ENCODE measurements around the gene DHRS3.

The DHRS3 gene

DNA sequence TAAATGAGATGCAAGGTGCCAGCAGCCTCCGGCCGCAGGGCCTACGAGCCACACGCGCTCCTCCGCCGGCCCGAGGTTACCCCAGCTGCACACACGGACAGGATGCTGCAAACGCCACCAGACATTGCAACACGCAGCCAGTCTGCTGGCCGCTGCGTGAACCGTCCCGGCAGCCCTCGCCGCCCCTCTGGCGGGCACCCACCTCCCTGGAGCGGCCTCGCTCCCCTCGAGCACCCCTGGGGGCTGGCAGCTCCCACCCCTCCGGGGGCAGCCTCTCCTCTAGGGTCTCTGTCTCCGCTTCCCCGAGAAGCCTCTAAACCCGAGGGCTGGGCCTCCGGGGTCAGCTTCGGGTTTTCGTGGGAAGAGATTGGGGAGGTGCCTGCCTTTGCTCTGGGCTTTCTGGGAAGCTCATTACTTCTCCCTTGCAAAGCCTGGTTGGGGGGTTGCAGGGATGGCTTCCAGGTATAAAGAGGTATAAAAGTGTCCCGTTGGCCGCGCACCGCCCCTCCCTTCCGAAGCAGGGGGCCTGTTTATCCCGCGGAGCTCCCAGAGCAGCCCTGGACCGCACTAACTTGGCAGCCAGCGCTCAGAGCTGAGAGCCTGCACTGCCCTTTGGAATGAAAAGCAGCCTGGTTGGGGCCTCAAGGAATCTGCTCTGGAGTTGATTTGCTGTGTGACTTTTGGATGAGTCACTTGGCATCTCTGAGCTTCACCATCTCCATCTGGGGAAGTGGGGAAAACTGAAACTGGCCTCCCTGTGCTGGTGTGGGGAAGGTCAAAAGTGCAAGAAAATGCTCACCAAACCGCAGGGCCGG, 21.8 kb downstream of the DHRS3 start:
- peak; percentile 38 for DNase-seq

DNA sequence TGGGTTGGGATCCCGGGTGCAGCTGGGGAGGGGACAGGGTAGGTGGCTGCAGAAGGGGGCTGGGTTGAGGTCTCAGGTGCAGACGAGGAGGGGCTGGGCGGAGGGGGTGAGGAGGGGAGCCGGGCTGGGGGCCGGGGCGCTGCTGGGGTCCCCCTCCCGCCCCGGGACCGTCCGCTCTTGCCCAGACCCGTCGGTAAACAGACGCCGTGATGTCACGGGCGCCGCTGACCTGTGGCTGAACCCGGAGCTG, 22.3 kb downstream of the DHRS3 start:
- no peak for DNase-seq

DNA sequence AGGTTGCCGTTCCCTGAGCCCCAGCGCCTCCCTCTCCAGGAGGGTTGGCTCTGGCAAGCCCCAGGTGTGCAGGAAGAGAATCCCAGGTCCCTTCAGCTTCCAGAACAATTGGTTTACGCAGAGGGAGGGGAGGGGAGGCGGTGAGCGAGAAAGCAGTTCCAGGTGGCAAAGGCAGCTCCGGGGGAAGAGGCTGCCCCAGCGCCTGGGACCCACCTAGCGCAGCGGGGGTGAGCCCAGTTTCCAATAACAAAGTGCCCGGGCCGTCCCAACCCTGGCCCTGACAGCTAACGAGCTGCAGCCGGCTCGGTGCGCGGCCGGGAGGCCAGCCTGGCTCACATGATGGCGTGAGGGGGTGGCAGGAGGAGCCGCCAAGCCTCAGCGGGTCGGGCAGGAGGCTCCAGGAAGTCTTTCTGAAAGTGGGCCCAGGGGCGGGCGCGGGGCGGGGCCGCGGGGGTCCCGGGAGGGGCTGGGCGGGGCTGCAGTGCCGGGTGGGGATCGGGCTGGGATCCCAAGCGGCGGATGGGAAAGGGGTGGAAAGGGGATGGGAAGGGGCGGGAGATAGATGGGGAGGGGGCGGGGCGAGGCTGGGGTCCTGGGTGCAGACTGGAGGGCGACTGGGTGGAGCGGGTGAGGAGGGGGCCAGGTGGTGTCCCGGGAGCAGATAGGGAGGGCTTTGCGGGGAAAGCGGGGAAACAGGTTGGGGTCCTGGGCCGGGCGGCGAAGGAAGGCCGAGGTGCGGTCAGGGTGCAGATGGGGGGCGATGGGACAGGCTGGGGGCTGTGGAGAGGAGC, 22.8 kb downstream of the DHRS3 start:
- DNase-seq: peak; percentile 36

DNA sequence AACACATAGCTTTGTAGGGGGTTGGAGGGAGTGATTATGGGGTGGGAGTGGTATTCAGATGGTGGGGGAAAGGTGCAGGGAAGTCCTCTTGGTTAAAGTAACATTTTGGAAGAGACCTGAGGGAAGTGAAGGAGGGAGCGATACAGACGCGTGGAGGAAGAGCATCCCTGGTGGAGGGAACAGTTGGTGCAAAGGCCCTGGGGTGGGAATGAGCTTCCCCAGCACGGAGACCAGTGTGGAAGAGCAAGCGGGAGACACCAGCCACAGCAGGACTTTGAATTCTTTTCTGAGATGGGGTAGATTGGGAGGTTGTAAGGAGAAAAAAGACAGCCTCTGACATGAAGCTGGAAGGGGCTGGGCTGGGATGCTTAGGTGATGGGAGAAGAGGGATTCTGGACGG, 23.5 kb downstream of the DHRS3 start:
- no peak for DNase-seq

DNA sequence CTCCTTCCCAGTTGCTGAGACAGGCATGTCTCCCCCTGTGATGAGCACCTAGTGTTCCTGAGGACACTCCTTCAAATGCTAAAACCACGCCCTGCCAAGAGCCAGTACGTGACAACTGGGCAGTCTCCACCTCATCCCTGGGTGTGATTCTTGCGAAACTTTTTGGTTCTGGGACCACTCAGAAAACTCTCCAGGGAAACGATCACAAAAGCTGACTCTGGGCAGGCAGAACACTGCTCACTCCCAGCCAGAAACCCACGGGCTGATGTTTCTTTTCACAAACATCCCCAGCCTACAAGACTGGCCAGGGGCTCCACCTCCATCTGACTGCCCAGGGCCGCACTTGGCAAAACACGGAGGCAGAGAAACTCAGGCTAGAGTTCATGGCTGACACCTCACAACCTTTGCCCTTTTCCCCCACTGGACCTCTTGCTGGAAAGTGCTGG, 24.4 kb downstream of the DHRS3 start:
- DNase-seq: no peak

DNA sequence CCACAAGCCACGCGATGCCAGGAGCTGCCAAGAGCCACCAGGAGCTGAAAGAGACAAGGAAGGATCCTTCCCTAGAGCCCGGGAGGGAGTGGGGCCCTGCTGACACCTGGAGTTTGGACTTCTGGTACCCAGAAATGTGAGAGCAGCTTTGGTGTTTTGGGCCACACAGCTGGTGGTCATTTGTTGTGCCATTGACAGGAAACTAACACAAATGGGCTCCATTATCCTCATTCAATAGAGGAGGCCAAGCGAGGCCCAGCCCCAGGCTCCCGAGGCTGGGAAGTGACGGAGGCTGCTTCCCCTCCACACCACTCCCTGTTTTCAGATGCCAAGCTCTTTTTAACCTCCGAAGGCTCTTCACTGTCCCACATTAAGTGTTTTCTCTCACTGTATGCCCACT, 25.5 kb downstream of the DHRS3 start:
- DNase-seq: no peak

DNA sequence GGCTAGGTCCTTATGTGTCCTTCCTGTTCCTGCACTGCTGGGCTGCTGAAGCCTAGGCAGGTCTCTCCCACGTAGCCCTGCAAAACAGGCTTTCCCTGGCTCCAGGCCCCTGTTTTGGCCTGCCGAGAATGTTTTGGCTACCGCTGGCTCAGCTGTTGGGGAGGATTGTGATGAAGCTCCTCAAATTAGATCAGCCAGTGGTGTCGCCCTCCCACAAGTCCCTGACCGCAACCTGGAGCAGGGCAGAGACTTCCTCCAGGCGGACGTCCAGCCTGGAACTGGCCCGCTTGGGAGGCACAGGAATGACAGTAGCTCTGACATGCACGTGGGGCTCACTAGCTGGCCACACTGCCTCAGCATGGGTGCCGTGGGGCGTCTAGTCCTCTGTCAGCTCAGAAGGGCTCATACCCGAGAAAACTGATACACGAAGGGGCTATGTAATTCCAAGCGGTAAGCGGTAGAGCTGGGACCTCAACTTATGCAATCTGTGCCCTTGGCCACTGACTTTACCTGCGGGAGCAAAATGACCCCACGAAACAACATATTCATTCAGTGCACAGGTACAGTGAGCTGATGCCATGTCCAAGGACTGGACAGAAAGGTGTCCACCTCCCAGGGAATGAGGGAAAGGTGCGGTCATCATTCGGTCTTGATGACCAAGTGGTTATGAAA, 26.6 kb downstream of the DHRS3 start:
- no peak for DNase-seq

DNA sequence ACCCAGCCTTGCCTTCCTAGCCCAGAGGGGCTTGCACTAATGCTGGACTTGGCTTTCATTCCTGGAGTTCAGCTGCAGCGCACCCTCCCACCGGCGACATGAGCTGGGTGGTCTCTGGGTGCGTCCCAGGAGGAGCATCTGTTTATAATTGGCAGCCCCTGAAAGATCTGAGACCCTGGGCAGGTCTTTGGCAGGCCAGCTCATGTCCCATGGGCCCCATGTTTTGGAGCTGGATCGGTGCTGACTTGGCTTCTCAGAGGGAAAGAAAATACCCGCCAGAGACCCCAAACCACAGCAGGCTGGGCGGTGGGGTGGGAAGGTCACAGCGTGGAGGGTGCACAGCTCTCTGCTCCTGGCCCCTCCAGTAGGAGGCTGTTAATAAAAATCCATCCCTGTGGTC, 29.3 kb downstream of the DHRS3 start:
- no peak for DNase-seq

DNA sequence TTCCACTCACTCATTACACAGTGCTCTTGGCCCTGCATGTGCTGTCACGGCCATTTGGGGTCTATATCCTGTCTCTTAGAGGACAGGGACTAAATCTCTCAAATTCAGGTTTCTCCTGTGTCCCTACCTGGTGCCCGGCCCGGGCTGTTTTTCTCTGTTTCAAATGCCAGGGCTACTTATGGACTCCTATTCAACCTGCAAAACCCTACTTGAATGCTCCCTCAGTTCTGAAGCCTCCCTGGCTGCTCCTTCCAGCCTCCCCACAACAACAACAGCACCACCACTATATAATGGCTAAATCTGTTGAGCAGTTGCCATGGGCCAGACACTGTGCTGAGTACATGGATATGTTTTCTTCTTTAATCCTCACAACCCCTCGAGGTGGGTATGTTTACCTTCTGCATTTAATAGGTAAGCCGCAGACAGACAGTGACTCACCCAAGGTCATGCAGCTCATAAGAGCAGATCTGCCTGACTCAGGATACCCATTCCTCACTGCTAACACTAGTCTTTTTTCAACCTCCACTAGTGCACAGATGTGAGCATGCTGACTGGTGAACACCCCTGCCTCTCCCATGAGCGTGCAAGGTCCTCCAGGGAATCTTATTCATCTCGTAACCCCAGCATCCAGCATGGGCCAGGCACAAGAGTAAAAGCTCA, 29.9 kb downstream of the DHRS3 start:
- no peak for DNase-seq

DNA sequence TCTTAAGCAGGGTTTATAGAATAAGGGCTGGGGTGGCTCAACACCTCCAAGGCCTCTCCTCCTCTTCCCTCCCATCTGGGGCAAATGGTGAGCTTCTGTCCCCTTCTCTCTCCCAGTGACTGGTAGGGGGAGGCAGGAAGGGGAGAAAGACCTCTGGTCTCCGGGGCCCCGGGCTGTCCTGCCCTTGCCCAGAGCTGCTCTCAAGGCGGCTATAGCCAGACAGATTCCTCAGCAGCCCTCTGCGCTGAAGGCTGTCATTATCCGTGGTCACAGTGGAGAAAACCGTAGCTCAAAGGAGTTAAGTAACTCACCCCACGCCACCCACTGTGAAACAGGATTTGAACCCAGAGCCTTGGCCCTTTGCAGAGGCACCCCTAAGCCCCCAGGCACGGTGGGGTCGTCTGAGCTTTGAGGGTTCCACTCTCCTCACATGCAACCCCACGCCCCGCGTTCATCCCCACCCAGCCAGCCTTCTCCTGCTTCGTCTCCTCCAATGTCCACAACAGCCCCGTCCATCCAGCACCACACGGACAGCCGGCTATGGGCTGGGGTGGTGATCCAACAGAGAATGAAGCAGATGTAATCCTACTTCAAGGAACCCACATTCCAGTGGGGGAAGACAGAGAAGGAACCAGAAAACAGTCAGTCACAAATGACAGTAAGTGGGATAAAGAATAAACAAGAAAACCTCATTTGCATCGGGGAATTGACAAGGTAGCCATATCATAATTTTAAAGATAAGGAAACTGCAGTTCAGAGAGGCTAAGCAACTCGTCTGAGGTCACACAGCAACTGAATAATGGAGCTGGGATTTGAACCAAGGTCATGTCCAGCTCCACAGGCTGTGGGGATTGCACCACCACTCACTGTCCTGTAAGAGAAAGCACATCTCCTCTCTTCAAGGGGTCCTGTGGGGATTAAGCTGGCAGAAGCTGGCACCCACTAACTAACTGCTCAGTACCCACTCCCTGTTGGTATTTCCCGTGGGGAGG, 31.8 kb downstream of the DHRS3 start:
- DNase-seq: no peak

DNA sequence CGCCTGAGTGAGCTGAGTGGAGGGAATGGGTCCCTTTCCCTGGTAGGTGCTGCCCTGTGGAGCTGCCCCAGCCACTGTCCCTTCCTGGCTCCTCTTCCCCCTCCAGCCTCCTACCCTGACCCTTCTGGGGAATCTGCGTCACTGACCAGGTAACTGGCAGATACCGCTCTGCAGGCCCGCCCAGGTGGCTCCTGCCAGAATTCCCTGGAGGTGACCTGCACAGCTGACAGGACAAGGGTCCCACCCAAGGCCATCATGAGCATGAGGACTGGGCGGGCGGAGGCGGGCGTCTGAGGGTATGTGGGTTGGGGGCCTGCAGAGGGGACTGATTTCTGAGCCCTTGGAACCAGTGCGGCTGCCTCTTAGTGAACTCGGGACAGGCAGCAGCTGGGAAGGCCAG, 32.5 kb downstream of the DHRS3 start:
- no peak for DNase-seq

DNA sequence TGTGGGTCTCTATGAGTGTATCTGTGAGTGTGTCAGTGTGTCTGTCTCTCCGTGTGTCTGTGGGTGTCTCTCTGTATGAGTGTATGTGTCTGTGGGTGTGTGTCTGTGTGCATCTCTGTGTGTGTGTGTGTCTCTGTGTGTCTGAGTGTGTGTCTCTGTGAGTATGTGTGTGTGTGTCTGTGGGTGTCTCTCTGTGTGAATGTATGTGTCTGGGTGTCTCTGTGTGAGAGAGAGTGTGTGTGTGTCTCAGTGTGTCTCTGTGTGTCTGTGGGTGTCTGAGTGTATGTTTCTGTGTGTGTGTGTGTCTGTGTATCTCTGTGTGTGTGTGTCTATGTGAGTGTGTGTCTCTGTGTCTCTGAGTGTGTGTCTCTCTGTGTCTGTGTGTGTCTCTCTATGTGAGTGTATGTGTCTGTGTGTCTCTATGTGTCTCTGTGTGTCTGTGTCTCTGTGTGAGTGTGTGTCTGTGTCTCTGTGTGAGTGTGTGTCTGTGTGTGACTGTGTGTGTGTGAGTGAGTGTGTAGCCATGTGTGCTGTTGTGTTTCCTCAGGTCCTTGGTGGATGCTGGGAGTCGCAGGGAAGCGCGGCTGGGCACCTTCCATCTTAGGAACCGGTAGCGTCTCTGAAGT, 33.0 kb downstream of the DHRS3 start:
- no peak for DNase-seq

DNA sequence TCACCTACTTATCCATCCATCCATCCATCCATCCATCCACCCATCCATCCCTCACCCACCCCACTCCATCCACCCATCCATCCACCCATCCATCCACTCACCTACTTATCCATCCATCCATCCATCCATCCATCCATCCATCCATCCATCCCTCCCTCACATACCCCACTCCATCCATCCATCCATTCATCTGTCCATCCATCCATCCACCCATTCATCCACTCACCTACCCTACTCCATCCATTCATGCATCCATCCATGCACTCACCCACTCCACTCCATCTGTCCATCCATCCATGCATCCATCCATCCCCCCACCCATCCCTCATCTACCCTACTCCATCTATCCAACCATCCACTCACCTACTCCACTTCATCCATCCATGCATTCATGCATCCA, 34.5 kb downstream of the DHRS3 start:
- no peak for DNase-seq

DNA sequence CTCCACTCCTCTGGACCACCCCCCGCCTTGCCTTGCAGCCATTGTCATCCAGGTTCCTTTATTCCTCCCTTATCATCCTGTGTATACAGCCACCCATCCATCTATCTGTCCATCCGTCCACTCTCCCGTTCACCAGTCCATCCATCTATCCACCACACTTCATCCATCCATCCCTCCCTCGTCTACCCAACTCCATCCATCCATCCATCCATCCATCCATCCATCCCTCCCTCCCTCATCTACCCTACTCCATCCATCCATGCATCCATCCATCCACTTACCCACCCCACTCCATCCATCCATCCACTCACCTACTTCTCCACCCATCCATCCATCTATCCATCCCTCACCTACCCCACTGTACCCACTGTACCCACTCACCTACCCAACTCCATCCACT, 35.4 kb downstream of the DHRS3 start:
- no peak for DNase-seq

DNA sequence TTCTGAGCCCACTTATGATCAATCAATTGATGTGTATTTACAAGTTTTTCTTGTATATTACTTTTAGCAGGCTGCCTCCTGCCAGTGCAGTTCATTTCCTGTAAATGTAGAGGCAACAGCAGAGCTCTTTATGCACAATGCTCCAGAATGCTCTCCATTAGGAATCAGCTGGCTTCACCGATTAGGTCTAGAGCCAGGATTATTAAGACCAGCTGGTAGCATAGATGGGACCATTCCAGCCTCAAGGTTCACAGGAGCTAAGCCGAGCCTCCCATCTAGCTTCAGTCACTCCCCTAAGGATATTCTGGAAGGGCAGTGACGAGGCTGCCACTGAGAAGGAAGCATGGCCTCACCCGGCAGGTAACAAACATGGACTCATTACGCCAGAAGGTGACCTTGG, 36.8 kb downstream of the DHRS3 start:
- DNase-seq: no peak

DNA sequence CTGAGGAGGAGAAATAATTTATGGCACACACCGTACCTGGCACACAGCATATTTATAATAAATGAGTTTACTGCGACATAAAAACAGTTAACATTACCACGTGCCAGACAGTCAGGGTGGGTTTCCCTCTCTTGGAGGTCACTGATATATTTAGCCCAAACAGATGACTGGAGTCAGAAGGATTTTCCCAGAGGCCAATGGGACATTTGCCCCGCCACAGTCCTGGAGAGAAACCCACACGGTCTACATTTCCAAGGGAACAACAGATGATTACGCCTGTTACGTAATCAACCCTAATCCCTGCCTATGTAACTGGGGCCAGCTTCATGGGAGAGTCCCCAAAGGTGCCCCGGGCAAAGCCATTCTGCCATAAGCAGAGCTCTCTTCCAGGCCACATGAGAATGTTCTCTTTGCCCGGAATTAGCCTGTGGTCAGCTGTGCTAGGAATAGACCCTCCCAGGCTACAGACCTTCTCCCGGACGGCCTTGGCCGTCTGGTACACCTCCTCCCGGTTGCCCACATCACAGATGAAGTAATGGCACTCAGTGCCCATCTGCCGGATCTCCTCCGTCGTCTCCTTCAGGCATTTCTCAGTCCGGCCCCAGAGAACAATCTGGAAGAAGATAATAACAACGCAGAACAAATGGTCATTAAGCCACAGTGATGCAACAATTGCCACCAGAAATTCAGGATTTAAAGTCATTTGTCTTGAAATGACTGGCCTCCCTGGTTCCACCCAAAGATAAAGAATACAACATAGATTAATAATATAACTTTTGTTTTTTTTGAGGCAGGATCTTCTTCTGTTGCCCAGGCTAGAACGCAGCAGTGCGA, 37.7 kb downstream of the DHRS3 start:
- no peak for DNase-seq

DNA sequence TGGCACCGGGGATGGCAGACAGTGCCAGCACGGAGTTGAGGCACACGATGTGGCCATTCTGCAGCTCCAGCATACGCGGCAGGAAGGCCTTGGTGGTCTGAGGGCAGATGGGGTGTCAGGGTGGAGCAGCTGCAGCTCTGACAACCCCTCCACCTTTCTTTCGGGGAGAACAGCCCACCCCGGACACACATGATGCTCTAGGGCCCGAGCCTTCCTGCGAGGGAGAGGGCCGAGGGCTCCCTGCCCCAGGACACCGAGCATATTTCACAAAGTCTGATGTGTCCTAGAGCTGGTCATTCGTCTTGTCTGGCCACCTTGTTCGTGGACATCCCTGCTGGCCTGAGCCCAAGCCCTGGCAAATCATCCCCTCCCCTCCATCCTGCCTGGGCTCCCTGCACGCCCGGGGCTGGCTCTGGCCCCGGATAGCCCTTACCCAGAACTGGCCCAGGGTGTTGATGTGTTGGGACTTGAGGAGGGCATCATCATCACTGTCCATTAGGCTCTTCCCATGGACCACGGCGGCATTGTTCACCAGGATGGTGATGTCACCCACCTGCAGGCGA, 39.1 kb downstream of the DHRS3 start:
- no peak for DNase-seq

DNA sequence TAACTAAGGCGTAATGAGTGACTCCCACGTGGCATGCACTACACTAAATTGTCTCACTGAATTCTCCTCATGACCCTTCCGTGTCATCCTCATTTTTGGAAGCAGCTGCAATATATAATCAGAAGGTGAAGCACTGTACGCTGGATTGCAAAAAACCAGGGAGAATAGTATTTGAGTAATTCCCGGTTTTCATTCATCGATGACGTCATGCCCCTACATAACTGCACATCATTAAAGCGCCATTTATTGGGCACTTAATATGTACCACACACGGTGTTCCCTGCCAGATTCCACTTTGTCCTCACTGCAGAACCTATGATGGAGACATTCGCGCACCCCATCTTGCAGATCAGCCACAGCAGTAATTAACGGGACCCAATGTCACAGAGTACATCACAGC, 41.0 kb downstream of the DHRS3 start:
- DNase-seq: no peak

DNA sequence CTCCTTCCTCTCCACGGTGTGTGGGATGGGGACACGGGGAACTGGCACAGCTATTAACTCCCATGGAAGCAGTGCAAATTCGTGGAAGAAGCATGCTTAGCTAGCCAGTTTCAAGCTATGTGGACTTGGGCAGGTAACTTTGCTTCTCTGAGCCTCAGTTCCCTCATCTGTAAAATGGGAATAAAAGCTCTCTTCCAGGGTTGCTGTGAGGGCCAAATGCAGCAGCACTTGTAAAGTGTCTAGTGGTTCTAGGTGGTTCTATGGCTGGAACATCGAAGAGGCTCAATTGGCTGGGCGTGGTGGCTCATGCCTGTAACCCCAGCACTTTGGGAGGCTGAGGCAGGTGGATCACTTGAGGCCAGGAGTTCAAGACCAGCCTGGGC, 43.3 kb downstream of the DHRS3 start:
- no peak for DNase-seq

DNA sequence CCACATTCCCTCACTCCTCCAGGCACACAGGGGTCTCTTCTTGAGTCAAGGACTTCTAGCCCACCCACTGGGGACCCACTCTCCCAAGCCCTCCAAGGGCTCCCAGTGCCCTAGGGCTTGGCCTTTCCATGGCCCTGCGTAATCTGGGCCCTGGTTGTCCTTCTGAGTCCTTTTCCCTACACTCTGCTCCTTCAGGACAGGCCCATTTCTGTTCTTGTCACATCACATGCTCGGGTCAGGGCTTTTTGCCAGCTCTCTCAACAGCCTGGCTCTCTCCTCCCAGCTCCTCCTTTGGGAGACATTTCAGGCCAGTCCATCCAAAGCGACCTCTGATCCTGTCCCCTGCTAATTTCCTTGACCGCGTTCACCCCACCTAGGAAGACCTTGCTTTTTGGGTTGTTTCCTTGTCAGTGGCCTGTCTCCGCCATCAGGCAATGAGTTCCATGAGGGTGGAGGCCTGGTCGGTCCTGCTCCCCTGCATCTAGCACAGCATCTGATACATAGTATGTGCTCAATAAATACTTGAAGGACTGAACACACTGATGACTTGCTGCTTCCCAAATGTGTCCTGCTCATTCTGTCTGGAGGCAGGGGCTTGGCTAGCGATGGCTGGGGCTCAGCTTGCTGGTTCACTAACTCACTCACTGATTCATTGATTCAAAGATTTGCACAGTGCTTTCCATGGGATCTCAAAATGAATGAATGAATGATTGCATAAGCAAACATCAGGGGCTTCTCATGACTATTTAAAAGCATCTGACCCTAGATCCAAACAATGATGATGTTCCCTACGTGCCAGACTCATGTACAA, 44.8 kb downstream of the DHRS3 start:
- DNase-seq: no peak

Measured in NCI-H146 (cell line).